CD4-positive, alpha-beta T cell treated with Interleukin-4 for 1 hour (primary cell): ENCODE results near the gene MIPOL1.

Experiments
- DNase-seq, 2 donors: peaks; one replicate each; pipeline ENCODE4 v3.0.0-alpha.2; 2020 to 2022

MIPOL1 gene

DNA sequence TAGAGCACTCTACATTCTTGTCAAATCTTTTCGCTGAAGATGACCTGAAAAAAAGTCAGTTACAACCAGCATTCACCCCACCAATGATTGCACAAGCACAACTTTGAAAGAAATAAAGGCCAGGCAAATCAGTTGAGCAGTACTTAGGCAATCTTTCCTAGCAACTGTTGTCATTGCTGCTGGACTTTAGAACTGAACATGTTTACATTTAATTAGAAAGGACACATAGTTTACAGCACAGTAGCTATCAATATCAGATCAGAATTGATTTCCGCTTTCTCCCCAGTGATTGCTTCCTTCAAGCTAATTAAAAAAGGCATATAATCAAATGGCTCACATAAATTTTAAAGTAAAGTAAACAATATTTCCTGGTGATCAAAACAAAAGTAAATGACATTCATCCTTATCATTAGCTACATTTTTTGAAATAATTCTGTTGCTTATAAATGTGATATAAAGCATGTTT, 268.9 kb downstream of the MIPOL1 start:
- no peak for DNase-seq

- DNase-seq: no peak
These were observed 271.9 kb downstream of the MIPOL1 start for GRCh38 chr14:37469650-37470049.

DNA sequence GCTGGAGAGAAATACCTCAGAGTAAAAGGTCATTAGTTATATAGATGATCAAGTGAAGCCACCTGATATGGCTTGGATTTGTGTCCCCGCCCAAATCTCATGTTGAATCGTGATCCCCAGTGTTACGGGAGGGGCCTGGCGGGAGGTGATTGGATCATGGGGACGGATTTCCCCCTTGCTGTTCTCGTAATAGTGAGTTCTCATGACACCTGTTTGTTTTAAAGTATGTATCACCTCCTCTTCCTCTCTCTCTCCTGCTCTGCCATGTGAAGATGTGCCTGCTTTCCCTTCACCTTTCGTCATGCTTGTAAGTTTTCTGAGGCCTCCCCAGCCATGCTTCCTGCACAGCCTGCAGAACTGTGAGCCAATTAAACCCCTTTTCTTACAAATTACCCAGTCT, 272.5 kb downstream of the MIPOL1 start:
- DNase-seq: no peak

- DNase-seq: no peak
These were observed 275.2 kb downstream of the MIPOL1 start for GRCh38 chr14:37472906-37473305.

DNA sequence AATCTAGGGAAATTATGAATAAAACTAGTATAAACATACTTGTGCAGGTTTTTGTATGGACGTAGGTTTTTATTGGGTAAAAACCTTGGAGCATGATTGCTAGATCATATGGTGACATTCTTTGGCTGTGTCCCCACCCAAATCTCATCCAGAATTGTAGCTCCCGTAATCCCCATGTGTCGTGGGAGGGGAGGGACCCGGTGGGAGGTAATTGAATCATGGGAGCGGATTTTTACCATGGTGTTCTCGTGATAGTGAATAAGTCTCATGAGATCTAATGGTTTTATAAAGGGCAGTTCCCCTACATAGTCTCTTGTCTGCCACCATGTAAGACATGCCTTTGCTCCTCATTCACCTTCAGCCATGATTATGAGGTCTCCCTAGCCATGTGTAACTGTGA, 276.5 kb downstream of the MIPOL1 start:
- DNase-seq: no peak

- no peak for DNase-seq
These were observed 282.9 kb downstream of the MIPOL1 start for GRCh38 chr14:37480446-37481290.

DNA sequence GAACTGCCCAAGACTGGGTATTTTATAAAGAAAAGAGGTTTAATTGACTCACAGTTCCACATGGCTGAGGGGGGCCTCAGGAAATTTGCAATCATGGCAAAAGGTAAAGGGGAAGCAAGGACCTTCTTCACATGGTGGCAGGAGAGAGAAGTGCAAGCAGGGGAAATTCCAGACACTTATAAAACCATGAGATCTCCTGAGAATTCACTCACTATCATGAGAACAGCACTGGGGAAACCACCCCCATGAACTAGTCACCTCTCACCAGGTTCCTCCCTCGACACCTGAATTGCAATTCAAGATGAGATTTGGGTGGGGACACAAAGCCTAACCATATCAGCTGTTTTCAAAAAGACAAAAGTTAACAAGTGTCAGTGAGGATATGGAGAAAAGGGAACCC, 284.7 kb downstream of the MIPOL1 start:
- no peak for DNase-seq

DNA sequence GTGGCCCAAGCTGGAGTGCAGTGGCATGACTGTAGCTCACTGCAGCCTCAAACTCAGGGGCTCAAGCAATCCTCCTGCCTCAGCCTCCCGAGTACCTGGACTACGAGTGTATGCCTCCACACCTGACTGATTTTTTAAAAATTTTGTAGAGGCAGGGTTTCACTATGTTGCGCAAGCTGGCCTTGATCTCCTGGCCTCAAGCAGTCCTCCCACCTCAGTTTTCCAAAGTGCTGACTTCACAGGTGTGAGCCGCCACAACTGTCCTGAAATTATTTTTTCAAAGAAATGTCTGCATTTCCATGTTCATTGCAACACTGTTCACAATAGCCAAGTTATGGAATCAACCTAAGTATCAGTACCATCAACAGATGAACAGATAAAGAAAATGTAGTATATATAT, 285.9 kb downstream of the MIPOL1 start:
- no peak for DNase-seq

- no peak for DNase-seq
These were observed 292.9 kb downstream of the MIPOL1 start for GRCh38 chr14:37490607-37491006.

- no peak for DNase-seq
These were observed 293.3 kb downstream of the MIPOL1 start for GRCh38 chr14:37491076-37491475.

GRCh38 chr14:37493606-37494005, 295.9 kb downstream of the MIPOL1 start:
- no peak for DNase-seq

DNA sequence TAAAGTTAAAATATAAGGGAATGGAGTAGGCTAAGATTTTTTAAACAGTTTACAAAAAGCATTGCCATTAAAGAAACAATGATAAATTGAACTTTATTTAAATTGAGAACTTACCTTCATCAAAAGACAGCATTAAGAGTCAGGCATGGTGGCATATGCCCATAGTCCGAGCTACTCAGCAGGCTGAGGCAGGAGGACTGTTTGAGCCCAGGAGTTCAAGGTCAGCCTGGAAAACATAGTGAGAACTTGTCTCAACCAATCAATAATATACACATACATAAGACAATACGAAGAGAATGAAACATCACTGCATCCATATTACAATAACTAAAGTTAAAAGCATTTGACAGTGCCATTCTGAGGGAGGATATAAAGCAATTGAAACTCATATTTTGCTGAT, 299.7 kb downstream of the MIPOL1 start:
- DNase-seq: no peak

- no peak for DNase-seq
These were observed 304.1 kb downstream of the MIPOL1 start for GRCh38 chr14:37501877-37502276.

DNA sequence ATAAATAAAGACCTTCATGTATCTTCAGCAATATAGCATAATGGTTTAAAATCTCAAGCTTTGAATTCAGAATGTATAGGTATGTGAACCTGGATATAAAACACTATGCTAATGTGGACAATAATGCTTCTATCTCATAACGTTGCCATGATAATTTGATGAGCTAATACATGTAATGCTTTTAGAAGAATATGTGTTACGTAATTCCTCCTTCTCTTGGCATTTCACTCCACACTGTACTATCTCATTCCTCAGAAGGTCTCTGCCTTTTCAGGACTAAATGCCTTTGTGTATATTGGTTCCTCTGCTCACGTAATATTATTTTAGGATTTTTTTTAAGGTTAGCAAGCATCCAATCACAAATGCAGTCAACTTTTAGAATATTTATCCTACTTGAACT, 310.8 kb downstream of the MIPOL1 start:
- no peak for DNase-seq

DNA sequence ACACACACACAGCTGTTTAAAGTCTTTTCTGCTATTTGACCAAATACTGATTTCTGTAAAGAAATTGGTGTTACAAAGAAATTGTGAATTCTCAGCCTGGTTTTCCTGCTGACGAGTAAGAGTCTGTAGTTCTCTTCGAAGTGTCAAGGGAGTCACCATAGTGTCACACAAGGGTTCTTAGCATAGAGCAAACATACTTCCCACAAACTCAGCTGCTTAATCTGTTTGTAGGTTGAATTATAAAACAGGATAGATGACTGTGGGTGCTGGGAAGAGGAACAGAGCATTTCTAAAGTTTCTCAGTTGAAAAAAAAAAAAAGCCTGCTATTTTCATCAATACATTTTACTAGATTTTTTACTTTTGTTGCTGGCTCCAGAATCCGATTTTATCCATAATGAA, 314.4 kb downstream of the MIPOL1 start:
- no peak for DNase-seq

- no peak for DNase-seq
These were observed 318.0 kb downstream of the MIPOL1 start for GRCh38 chr14:37515771-37516170.

DNA sequence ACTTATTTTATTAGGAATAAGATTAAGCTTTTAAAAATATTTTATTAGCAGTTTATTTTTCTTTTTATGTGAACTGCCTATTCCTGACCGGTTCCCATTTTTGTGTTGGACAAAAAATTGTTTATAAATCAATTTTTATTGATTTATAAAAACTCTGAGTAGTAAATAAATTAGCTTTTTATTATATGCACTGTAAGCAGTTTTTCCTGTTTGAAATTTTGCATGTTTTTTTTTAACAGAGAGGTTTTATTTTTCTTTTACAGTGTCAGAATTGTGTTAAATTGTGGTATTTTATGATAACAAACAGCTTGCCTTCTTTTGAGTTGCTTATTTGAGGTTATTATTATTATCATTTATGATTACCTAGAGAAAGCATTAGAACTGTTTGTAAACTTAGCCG, 329.3 kb downstream of the MIPOL1 start:
- no peak for DNase-seq

DNA sequence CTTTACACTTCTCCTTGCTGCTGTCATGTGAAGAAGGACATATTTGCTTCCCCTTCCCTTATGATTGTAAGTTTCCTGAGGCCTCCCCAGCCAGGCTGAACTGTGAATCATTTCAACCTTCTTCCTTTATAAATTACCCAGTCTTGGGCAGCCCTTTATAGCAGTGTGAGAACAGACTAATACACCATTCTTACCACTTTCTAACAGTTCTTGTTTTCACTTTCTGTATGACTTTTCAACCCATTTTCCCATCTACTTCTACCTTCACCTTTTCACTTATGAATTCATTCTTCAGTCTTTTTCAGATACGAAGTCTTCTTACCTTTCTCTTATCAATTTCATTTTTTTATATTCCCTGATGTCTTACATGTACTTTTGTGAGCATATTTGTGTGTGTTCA, 342.3 kb downstream of the MIPOL1 start:
- DNase-seq: no peak

GRCh38 chr14:37544407-37544806, 346.7 kb downstream of the MIPOL1 start:
- no peak for DNase-seq

DNA sequence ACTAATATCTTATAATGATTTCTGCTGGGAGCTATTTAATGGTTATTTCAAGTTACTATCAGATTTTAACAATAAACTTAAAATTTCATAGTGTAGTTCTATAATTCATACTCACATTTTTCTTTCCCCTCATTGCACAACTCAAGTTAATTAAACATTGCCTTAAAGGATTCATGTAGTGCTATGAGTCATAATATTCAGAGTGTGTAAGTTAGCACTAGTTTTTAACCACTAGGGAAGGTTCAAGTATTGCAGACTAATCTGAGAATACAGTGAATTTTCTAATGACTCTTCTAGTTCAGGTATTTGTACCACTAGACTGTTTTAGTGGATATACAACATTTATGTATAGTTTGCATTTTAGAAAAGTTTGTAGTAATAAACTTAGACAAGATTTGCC, 347.4 kb downstream of the MIPOL1 start:
- no peak for DNase-seq

DNA sequence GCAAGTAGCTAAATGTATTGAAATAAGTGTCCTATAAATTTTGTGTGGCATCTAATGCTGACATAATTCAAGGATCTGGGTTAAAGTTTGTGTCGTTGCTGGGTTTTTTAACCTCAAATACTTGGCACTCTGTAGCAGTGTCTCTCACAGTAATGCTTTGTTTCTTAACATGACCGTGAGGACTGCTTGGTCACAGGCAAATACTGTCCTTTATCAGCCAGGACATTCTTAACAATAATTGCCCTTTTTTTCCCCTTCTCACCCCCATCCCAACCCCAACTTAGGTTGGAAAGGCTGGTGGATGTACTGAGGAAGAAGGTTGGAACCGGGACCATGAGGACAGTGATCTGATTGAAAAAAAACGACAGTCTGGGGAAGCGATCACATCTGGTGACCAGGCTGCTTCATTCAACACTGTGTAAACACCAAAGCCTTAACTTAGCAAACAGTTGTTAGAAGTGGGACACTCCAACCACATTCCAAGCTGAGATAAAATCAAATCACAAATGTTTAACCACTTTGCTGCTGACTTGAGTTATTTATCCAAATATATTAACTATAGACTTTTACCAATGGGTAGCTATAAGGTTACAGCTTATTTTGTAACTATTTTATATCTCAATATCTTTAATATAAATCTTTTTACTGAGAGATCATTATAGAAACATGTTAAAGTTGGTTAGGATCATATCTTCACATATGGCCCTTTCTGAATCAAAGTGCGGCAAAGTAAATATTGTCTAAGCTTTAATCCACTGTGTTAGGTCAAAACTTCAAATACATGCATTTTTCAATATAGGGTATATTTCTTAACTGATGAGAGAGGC, 349.1 kb downstream of the MIPOL1 start:
- no peak for DNase-seq

GRCh38 chr14:37550511-37550910, 352.8 kb downstream of the MIPOL1 start:
- no peak for DNase-seq

DNA sequence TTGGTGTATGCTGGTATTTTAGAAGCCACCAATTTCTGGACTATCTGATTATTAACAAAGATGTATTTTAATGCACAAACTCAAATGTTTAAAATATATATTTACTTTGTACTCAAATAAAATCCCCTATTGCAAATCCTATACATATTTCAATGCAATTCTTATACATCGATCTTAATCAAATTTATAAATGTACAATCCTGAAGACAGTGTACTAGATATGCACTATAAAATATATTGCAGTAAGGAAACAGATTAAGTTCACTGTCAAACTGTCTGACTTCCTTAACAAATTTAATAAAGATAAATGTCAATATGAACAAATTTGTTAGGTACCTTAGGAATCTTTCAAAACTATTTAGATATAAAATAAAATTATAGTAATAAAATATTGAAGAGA, 353.4 kb downstream of the MIPOL1 start:
- DNase-seq: no peak

DNA sequence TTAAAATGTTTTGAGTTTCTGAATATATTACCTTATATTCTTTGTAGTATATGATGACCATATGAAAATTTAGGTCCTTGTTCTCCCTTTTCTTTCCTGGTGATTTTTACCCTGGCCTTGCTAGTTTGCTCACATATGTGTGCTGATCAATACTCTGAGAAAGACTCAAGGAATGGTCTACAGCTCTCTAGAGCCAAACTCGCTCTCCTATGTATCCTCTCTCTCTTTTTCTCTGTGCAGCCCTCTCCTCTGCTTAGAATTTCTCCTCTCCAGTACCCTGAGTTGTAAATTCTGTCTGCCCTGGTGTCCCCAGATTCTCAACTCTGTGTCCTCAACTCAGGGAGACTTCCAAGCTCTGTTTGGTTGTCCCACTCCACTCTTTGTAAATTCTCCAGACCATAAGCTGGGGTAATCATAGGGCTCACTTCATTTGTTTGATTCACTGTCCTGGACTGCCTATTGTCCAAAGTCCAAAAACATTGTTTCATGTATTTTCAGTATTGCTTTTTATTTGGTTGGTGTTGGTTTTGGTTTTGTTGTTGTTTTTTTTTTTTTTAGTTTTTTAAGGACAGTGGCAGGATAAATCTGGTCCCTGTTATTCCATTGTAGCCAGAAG, 356.3 kb downstream of the MIPOL1 start:
- no peak for DNase-seq
